ENCODE measurements around the gene GRB10. TPM values are rescaled to one million over a fixed set of nuclear protein-coding genes. Genes with fewer than 3 reads are reported as not detected.

The GRB10 gene
- total and polyA plus RNA-seq, 2 of the 8 experiments (the other 6 are each of a cell fraction or from before 2014, with no cell fraction given), result 35.7 to 97.0 TPM

DNA sequence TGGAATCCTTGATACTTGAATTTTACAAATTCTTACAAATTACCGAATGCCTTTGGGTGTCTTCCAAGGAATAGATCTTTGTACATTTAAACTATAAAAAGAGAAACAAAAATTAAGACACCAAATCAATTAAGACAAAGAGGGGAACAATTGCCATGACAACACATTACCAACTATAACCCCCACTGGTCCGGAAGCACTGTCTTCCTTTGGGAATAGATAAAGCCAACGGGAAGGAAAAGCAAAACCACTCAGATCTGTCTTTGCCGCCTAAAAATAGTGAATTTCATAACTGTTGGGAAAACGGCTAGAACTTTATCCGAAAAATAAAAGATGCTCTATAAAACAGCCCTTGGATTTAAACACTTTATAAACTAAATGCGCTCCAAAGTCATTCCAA, 37.4 kb downstream of the GRB10 start:
- H4K8ac ChIP-seq (ENCODE audit: extremely low read depth, insufficient read depth, low read length), result no peak overlapping the region
- peaks cover 2% of the 10 kb centered on the region; the same call in 1 of the 2 replicates for H3K23me2 ChIP-seq (ENCODE audit: low read depth, low read length)
- H3K23ac ChIP-seq (ENCODE audit: insufficient read length), result no peak overlapping the region
- H3K56ac ChIP-seq (replicated peaks; ENCODE audit: insufficient read length, low read depth, low read length), result no peak overlapping the region
- no peak overlapping the region for H2BK15ac ChIP-seq (ENCODE audit: low read length)
- peaks cover 4 to 9% of the 10 kb centered on the region in 2 experiments for H4K20me1 ChIP-seq (replicated peaks in 1 of 2; ENCODE audit: control insufficient read depth in 1 of 2, insufficient read depth in 2 of 2, low read length in 2 of 2)
- H2BK5ac ChIP-seq (ENCODE audit: low read depth, low read length), result no peak overlapping the region
- no peak overlapping the region for H2BK120ac ChIP-seq (replicated peaks; ENCODE audit: low read depth, low read length)
- peaks cover 3% of the 10 kb centered on the region; the same call in 1 of the 2 replicates for H3K79me1 ChIP-seq (ENCODE audit: low read depth, low read length)
- H3K79me2 ChIP-seq (ENCODE audit: control insufficient read depth in 1 of 2, insufficient read depth in 2 of 2, low read length in 2 of 2), result peaks cover 7 to 93% of the 10 kb centered on the region in 2 experiments
- TF ChIP-seq MAFK (IDR thresholded peaks at IDR 0.05; ENCODE audit: low read depth, low read length) (no peak), SP4 (IDR thresholded peaks at IDR 0.05; ENCODE audit: low read length) (no peak), SAP30 (IDR thresholded peaks at IDR 0.05; ENCODE audit: insufficient read depth, insufficient replicate concordance, low read length) (no peak), KDM1A (IDR thresholded peaks at IDR 0.05; ENCODE audit: borderline replicate concordance, low read length) (no peak), ASH2L (IDR thresholded peaks at IDR 0.05; ENCODE audit: low read length) (no peak), SP2 (IDR thresholded peaks at IDR 0.05; ENCODE audit: low read length) (no peak), BCL11A (IDR thresholded peaks at IDR 0.05; ENCODE audit: low read depth in 2 of 2, low read length in 2 of 2) (no peak), CEBPB (IDR thresholded peaks at IDR 0.05; ENCODE audit: low read depth, low read length) (no peak), HDAC2 (IDR thresholded peaks at IDR 0.05; ENCODE audit: borderline replicate concordance in 1 of 2, low read depth in 2 of 2, low read length in 2 of 2) (no peak), CBX5 (IDR thresholded peaks at IDR 0.05; ENCODE audit: low read depth, low read length) (no peak), CHD1 (IDR thresholded peaks at IDR 0.05; ENCODE audit: low read depth, low read length) (no peak), RXRA (IDR thresholded peaks at IDR 0.05; ENCODE audit: insufficient read depth, low read depth, low read length) (no peak), GABPA (IDR thresholded peaks at IDR 0.05; ENCODE audit: borderline replicate concordance, insufficient read depth, low read length) (no peak), POLR2AphosphoS5 (IDR thresholded peaks at IDR 0.05; ENCODE audit: low read depth, low read length) (no peak)
- TF ChIP-seq, protein P1, sequence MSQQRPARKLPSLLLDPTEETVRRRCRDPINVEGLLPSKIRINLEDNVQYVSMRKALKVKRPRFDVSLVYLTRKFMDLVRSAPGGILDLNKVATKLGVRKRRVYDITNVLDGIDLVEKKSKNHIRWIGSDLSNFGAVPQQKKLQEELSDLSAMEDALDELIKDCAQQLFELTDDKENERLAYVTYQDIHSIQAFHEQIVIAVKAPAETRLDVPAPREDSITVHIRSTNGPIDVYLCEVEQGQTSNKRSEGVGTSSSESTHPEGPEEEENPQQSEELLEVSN (IDR thresholded peaks at IDR 0.05), result no peak
- WGBS, 2 experiments (ENCODE audit: extremely low coverage in 1 of 2, insufficient coverage in 1 of 2, insufficient read length in 1 of 2, insufficient replicate concordance in 2 of 2, low coverage in 1 of 2, low lambda C conversion rate in 2 of 2, missing lambda C conversion rate in 1 of 2), result 87% methylated on average over 7 of the region's 7 CpGs; no CpG with 5 or more reads in 1 of the 2 experiments
- no peak overlapping the region for H2AFZ ChIP-seq (ENCODE audit: low read length)
- ChIA-PET CTCF (ENCODE audit: partially characterized antibody) (no interaction called here), POLR2A (ENCODE audit: partially characterized antibody) (no interaction called here)
- no peak overlapping the region for H3K18ac ChIP-seq (ENCODE audit: extremely low read depth, low read length)
- H2BK12ac ChIP-seq (ENCODE audit: low read depth, low read length), result no peak overlapping the region
- peaks cover 0 to 13% (median 6%) of the 10 kb centered on the region in 4 experiments; a peak in 4 of 7 replicates for H3K4me1 ChIP-seq (replicated peaks in 1 of 4; ENCODE audit: control insufficient read depth in 3 of 4, insufficient read depth in 4 of 4, low read length in 3 of 4)
- H3K4ac ChIP-seq (replicated peaks; ENCODE audit: insufficient read length, low read depth, low read length), result no peak overlapping the region
- DNase-seq (ENCODE audit: low read depth in 1 of 2, low spot score in 2 of 2) (no peak), FAIRE-seq (no peak)
- no peaks in the 10 kb centered on the region; a peak in 1 of 8 replicates for H3K36me3 ChIP-seq (ENCODE audit: control insufficient read depth in 2 of 4, insufficient read depth in 4 of 4, low read length in 3 of 4)
- no peaks in the 10 kb centered on the region for H3K27me3 ChIP-seq (replicated peaks in 1 of 4; ENCODE audit: control insufficient read depth in 3 of 4, extremely low read depth in 1 of 4, insufficient read depth in 3 of 4, low read length in 3 of 4)
- H4K91ac ChIP-seq (replicated peaks; ENCODE audit: insufficient read length, low read length), result no peak overlapping the region
- no peak overlapping the region for H3K9ac ChIP-seq (replicated peaks in 1 of 4; ENCODE audit: extremely low read depth in 1 of 4, low read depth in 3 of 4, low read length in 3 of 4)
- H4K5ac ChIP-seq (ENCODE audit: insufficient read length, low read depth, low read length), result no peak overlapping the region
- H2BK20ac ChIP-seq (ENCODE audit: low read length), result no peak overlapping the region
- no peak overlapping the region for H3K4me3 ChIP-seq (ENCODE audit: extremely low read depth in 1 of 4, insufficient read depth in 2 of 4, low read depth in 3 of 4, low read length in 4 of 4)
- no peak overlapping the region for H2AK5ac ChIP-seq (ENCODE audit: low read depth, low read length)
- H3K27ac ChIP-seq (ENCODE audit: low read depth, low read length), result no peak overlapping the region
- H3K14ac ChIP-seq (ENCODE audit: insufficient read length), result no peak overlapping the region
- H3K4me2 ChIP-seq (ENCODE audit: insufficient read depth in 1 of 2, low read depth in 2 of 2, low read length in 2 of 2), result no peak overlapping the region
- H3K9me3 ChIP-seq (ENCODE audit: insufficient read depth in 2 of 2, low read depth in 1 of 2, low read length in 1 of 2), result no peaks in the 10 kb centered on the region

Data from H1 (cell line).